Measurements from ENCODE around the gene TOR2A.

Gene TOR2A

GRCh38 chr9:127754099-127755060 lies 19.3 kb upstream of the TOR2A start:
- peak overlapping the region; percentile 37 for H3K9ac ChIP-seq (ENCODE audit: low read length)
- H3K27ac ChIP-seq (ENCODE audit: low read depth, low read length), result no peak overlapping the region
- peak overlapping the region; percentile 81 for H3K4me3 ChIP-seq (ENCODE audit: low read depth, low read length)
- peaks cover 52% of the 10 kb centered on the region for H3K27me3 ChIP-seq (ENCODE audit: control insufficient read depth, insufficient read depth, low read length)
- peaks cover 1% of the 10 kb centered on the region; the same call in 1 of the 2 replicates for H3K36me3 ChIP-seq (ENCODE audit: control insufficient read depth, insufficient read depth, low read length)
- H3K9me3 ChIP-seq (ENCODE audit: control insufficient read depth, insufficient read depth, low read depth, low read length), result no peaks in the 10 kb centered on the region
- H3K4me1 ChIP-seq (ENCODE audit: control insufficient read depth, insufficient read depth, low read length), result peaks cover 5% of the 10 kb centered on the region; the same call in 1 of the 2 replicates

GRCh38 chr9:127753622-127754021 lies 18.5 kb upstream of the TOR2A start:
- H3K4me3 ChIP-seq (ENCODE audit: low read depth, low read length), result no peak overlapping the region
- H3K4me1 ChIP-seq (ENCODE audit: control insufficient read depth, insufficient read depth, low read length), result peaks cover 5% of the 10 kb centered on the region; the same call in 1 of the 2 replicates
- H3K36me3 ChIP-seq (ENCODE audit: control insufficient read depth, insufficient read depth, low read length), result peaks cover 5% of the 10 kb centered on the region
- no peaks in the 10 kb centered on the region for H3K9me3 ChIP-seq (ENCODE audit: control insufficient read depth, insufficient read depth, low read depth, low read length)
- H3K9ac ChIP-seq (ENCODE audit: low read length), result no peak overlapping the region
- peaks cover 52% of the 10 kb centered on the region for H3K27me3 ChIP-seq (ENCODE audit: control insufficient read depth, insufficient read depth, low read length)
- H3K27ac ChIP-seq (ENCODE audit: low read depth, low read length), result no peak overlapping the region

- no peak overlapping the region for H3K27ac ChIP-seq (ENCODE audit: low read depth, low read length)
- H3K36me3 ChIP-seq (ENCODE audit: control insufficient read depth, insufficient read depth, low read length), result peaks cover 5% of the 10 kb centered on the region
- H3K27me3 ChIP-seq (ENCODE audit: control insufficient read depth, insufficient read depth, low read length), result peaks cover 52% of the 10 kb centered on the region
- H3K9me3 ChIP-seq (ENCODE audit: control insufficient read depth, insufficient read depth, low read depth, low read length), result no peaks in the 10 kb centered on the region
- H3K4me1 ChIP-seq (ENCODE audit: control insufficient read depth, insufficient read depth, low read length), result peaks cover 5% of the 10 kb centered on the region; the same call in 1 of the 2 replicates
- H3K9ac ChIP-seq (ENCODE audit: low read length), result no peak overlapping the region
- H3K4me3 ChIP-seq (ENCODE audit: low read depth, low read length), result no peak overlapping the region
Measured at GRCh38 chr9:127753148-127753547, 18.1 kb upstream of the TOR2A start.

- Histone ChIP-seq H3K4me3 (ENCODE audit: low read depth, low read length) (no peak overlapping the region), H3K27me3 (ENCODE audit: control insufficient read depth, insufficient read depth, low read length) (peaks cover 47% of the 10 kb centered on the region), H3K27ac (ENCODE audit: low read depth, low read length) (no peak overlapping the region), H3K4me1 (ENCODE audit: control insufficient read depth, insufficient read depth, low read length) (peaks cover 5% of the 10 kb centered on the region; the same call in 1 of the 2 replicates), H3K9me3 (ENCODE audit: control insufficient read depth, insufficient read depth, low read depth, low read length) (no peaks in the 10 kb centered on the region), H3K36me3 (ENCODE audit: control insufficient read depth, insufficient read depth, low read length) (peaks cover 5% of the 10 kb centered on the region), H3K9ac (ENCODE audit: low read length) (no peak overlapping the region)
Measured at GRCh38 chr9:127751269-127752054, 16.4 kb upstream of the TOR2A start.

GRCh38 chr9:127749090-127749787 lies 14.1 kb upstream of the TOR2A start:
- H3K9me3 ChIP-seq (ENCODE audit: control insufficient read depth, insufficient read depth, low read depth, low read length), result no peaks in the 10 kb centered on the region
- no peak overlapping the region for H3K27ac ChIP-seq (ENCODE audit: low read depth, low read length)
- H3K36me3 ChIP-seq (ENCODE audit: control insufficient read depth, insufficient read depth, low read length), result peaks cover 5% of the 10 kb centered on the region
- no peak overlapping the region for H3K9ac ChIP-seq (ENCODE audit: low read length)
- peaks cover 27% of the 10 kb centered on the region for H3K27me3 ChIP-seq (ENCODE audit: control insufficient read depth, insufficient read depth, low read length)
- no peaks in the 10 kb centered on the region for H3K4me1 ChIP-seq (ENCODE audit: control insufficient read depth, insufficient read depth, low read length)
- no peak overlapping the region for H3K4me3 ChIP-seq (ENCODE audit: low read depth, low read length)

- Histone ChIP-seq H3K9me3 (ENCODE audit: control insufficient read depth, insufficient read depth, low read depth, low read length) (no peaks in the 10 kb centered on the region), H3K9ac (ENCODE audit: low read length) (no peak overlapping the region), H3K27me3 (ENCODE audit: control insufficient read depth, insufficient read depth, low read length) (peaks cover 6% of the 10 kb centered on the region), H3K4me1 (ENCODE audit: control insufficient read depth, insufficient read depth, low read length) (no peaks in the 10 kb centered on the region), H3K27ac (ENCODE audit: low read depth, low read length) (no peak overlapping the region), H3K4me3 (ENCODE audit: low read depth, low read length) (no peak overlapping the region), H3K36me3 (ENCODE audit: control insufficient read depth, insufficient read depth, low read length) (peaks cover 5% of the 10 kb centered on the region)
Measured at GRCh38 chr9:127746959-127747569, 12.0 kb upstream of the TOR2A start.

GRCh38 chr9:127744398-127745110 lies 9.5 kb upstream of the TOR2A start:
- peaks cover 3% of the 10 kb centered on the region; the same call in 1 of the 2 replicates for H3K27me3 ChIP-seq (ENCODE audit: control insufficient read depth, insufficient read depth, low read length)
- no peaks in the 10 kb centered on the region for H3K9me3 ChIP-seq (ENCODE audit: control insufficient read depth, insufficient read depth, low read depth, low read length)
- no peak overlapping the region for H3K9ac ChIP-seq (ENCODE audit: low read length)
- H3K4me1 ChIP-seq (ENCODE audit: control insufficient read depth, insufficient read depth, low read length), result peaks cover 3% of the 10 kb centered on the region; the same call in 1 of the 2 replicates
- peaks cover 5% of the 10 kb centered on the region for H3K36me3 ChIP-seq (ENCODE audit: control insufficient read depth, insufficient read depth, low read length)
- no peak overlapping the region for H3K27ac ChIP-seq (ENCODE audit: low read depth, low read length)
- no peak overlapping the region for H3K4me3 ChIP-seq (ENCODE audit: low read depth, low read length)

GRCh38 chr9:127742435-127743088 lies 7.5 kb upstream of the TOR2A start:
- Histone ChIP-seq H3K27ac (ENCODE audit: low read depth, low read length) (no peak overlapping the region), H3K27me3 (ENCODE audit: control insufficient read depth, insufficient read depth, low read length) (peaks cover 3% of the 10 kb centered on the region; the same call in 1 of the 2 replicates), H3K9ac (ENCODE audit: low read length) (no peak overlapping the region)

GRCh38 chr9:127741831-127742434 lies 6.8 kb upstream of the TOR2A start:
- Histone ChIP-seq H3K9ac (ENCODE audit: low read length) (no peak overlapping the region), H3K4me1 (ENCODE audit: control insufficient read depth, insufficient read depth, low read length) (peaks cover 3% of the 10 kb centered on the region; the same call in 1 of the 2 replicates), H3K27ac (ENCODE audit: low read depth, low read length) (no peak overlapping the region), H3K9me3 (ENCODE audit: control insufficient read depth, insufficient read depth, low read depth, low read length) (no peaks in the 10 kb centered on the region), H3K36me3 (ENCODE audit: control insufficient read depth, insufficient read depth, low read length) (no peaks in the 10 kb centered on the region), H3K4me3 (ENCODE audit: low read depth, low read length) (peak overlapping the region; percentile 57), H3K27me3 (ENCODE audit: control insufficient read depth, insufficient read depth, low read length) (peaks cover 3% of the 10 kb centered on the region; the same call in 1 of the 2 replicates)

More at GRCh38 chr9:127742435-127743088, 7.5 kb upstream of the TOR2A start:
- no peaks in the 10 kb centered on the region for H3K9me3 ChIP-seq (ENCODE audit: control insufficient read depth, insufficient read depth, low read depth, low read length)
- H3K4me3 ChIP-seq (ENCODE audit: low read depth, low read length), result peak overlapping the region; percentile 57
- no peaks in the 10 kb centered on the region for H3K36me3 ChIP-seq (ENCODE audit: control insufficient read depth, insufficient read depth, low read length)
- H3K4me1 ChIP-seq (ENCODE audit: control insufficient read depth, insufficient read depth, low read length), result peaks cover 3% of the 10 kb centered on the region; the same call in 1 of the 2 replicates
